Activated effector memory CD4-positive, alpha-beta T cell treated with anti-CD3 and anti-CD28 coated beads, Interleukin-2, amount 50 U/mL, for 16 hours (primary cell): ENCODE results near the gene IQSEC1.
"Not testable (repeated sequence)": the region's sequence is repeated elsewhere in the genome, so short reads cannot be mapped to it uniquely, and the experiment has no call there.

Experiments used
- DNase-seq: peaks from one replicate; pipeline ENCODE4 v3.0.0-alpha.2; 2020

Gene IQSEC1

DNA sequence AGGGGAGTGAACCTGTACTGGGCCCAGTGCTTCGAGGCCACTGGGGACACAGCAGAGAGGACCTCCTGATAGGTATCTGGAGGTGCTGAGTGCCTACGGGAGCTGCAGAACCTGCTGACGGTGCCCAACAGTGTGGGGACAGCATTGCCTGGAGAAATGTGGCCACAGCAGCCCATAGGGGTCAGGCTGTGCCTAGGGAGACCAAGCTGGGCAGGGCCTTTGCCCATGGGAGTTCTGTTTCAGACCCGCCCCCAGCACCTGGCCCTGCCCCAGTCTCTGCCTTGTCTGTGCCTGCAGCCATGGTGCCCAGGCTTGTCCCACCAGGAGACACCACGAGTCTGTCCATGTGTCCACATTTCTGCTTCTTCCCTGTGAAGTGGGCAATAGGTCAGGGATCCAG is 216.6 kb downstream of the IQSEC1 start:
- no peak for DNase-seq

DNA sequence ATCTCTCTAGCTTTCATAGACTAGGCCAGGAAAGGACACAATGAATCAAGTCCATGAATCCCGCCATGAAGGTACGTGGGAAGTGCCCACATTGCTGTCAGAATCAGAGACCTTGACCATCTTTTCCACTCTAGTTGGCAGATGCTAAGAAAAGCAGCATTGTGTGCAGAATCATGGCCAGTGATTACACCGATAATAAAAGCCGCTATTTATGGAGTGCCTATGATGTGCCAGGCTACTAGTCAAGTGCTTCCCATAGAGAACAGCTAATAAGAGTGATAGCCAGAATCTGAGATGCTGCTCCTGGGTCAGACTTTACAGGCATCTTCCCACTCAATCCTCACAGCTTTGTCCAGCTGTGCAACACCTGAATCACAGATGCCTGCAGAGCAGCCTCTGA is 218.7 kb downstream of the IQSEC1 start:
- DNase-seq: no peak

DNA sequence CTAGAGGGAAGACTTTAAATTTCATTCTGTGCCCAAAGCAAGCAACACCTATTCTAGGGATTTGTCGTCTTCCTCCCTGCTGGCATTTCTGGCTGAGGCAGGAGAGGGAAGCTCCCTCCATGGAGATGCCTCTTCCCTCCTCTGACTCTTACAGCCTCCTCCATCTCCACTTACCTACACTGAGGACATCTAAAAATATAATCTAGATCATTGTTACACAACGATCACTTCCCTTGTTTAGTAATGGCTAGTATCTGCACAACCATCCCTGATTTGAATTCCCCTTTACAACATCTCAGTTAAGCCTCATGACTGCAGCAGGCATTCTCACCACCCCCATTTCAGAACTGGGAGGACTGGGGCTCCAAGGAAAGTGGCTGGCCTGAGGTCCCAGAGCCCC is 219.4 kb downstream of the IQSEC1 start:
- not testable (repeated sequence) for DNase-seq

DNA sequence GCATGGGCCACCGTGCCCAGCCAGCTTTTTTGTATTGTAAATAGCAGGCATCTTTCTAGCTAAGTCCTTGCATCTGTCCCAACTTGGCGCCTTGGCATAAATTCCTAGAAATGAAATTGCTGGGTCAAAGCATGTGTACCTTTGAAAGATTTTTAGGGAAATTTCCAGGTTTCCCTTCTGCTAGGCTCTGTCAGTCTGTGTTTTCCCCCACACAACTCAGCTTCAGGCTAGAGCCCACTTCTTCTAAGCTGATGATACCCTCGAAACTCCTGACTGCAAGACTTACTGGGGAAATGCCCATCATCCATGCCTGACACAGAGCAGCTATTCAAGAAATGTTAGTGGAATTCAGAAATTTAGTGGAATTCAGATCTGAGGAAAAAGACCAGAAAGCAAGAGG is 221.0 kb downstream of the IQSEC1 start:
- no peak for DNase-seq
